Ovary (tissue), 3 donors: ENCODE data around the gene ACTG1.

ENCODE experiments used
- CTCF ChIP-seq, 3 donors: fragments of 450-650 bp in 2 of 3; fragments of 200-600 bp in 1 of 3; IDR thresholded peaks; one replicate each; pipeline versions ENCODE4 v1.5.1 to v1.8.0; 2016 to 2022; ENCODE audit warnings: antibody characterized with exemption in 3 of 3, mild to moderate bottlenecking in 1 of 3
- POLR2A ChIP-seq: fragments of 450-650 bp; IDR thresholded peaks from one replicate; pipeline ENCODE4 v1.6.1; 2017; ENCODE audit warnings: antibody characterized with exemption, mild to moderate bottlenecking, moderate library complexity
- donor health status: DM: no; HTN: no; CAD: no.

GRCh38 chr17:81536299-81537290 lies 24.0 kb upstream of the ACTG1 start:
- TF ChIP-seq CTCF (IDR thresholded peaks at IDR 0.05) (no peak), POLR2A (no peak)
